ENCODE measurements around the gene EPHA2. TPM values are rescaled to one million over a fixed set of nuclear protein-coding genes. Genes with fewer than 3 reads are reported as not detected.

EPHA2 gene
- total RNA-seq, 1 experiment from 2014 or later: 263 TPM

DNA sequence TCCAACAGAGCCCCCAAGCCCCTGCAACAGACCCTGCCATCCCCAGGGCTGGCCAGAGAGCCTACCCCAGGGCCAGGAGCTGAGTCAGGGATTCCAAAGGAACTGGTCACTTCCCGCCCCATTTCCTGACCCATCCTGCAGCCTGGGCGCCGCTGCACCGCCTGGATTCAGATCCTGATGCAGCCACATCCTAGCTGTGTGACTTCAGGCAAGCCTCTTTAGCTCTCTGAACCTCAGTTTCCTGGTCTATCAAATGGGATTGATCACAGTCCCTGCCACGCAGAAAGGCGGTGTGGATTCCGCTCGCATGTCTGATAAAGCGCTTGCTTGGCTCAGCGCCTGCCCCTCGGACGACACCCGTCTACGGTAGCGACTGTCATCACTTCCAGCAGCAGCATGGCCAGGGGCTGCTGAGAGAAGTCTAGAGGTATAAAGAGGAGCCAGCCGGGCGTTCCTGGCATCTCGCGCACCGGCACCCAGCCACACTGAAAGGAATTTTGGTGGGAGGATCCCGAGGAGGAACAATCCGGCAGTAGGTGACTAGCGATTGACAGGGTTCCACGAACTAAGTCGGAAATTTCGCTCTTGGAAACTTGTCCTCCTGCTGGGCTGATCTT is 10.1 kb downstream of the EPHA2 start:
- ATAC-seq: peak; percentile 59
- peak overlapping the region; percentile 26 to 48 for H3K4me3 ChIP-seq (ENCODE audit: low read depth in 2 of 2, low read length in 2 of 2)
- peaks cover 92% of the 10 kb centered on the region for H3K4me1 ChIP-seq (ENCODE audit: control insufficient read depth, insufficient read depth, low read length)
- no TSS peak for BruUV-seq (replicated peaks)
- in situ Hi-C loops (cut with HindIII; ENCODE audit: low pct_unique_long_range_greater_than_20kb, low sequenced_read_pairs): no loop called here
- no peak for TF ChIP-seq POLR2AphosphoS5 (IDR thresholded peaks at IDR 0.05; ENCODE audit: low read depth, low read length)
- TF ChIP-seq SIN3A (IDR thresholded peaks at IDR 0.05; ENCODE audit: borderline replicate concordance, insufficient read depth, low read depth, low read length): peak; percentile 6; the same call in 1 of the 2 replicates
- peak overlapping the region; percentile 100 for H3K27ac ChIP-seq (ENCODE audit: low read length)
- ChIA-PET POLR2A (interaction anchor here (2.8 kb wide), 1 partner anchor 11 kb away, joined by 7 read pairs; the partner anchor contains the start of gene EPHA2), CTCF (interaction anchor here (0.5 to 1.2 kb wide), 5 partner anchors 9 to 226 kb away, joined by 3 to 14 read pairs (median 4); partner anchors contain the start of gene CPLANE2)
- intact Hi-C loops (cut with micrococcal nuclease; ENCODE audit: unreplicated experiment): loop anchor here (5.0 kb wide), 1 partner anchor 37 kb away; no protein-coding TSS in a partner anchor
- H3K9me3 ChIP-seq (ENCODE audit: control insufficient read depth, insufficient read depth, low read depth, low read length): no peaks in the 10 kb centered on the region
- peak; percentile 85 for DNase-seq (ENCODE audit: low read depth, low spot score)
- H3K27me3 ChIP-seq (ENCODE audit: control insufficient read depth, insufficient read depth, low read length): no peaks in the 10 kb centered on the region
- H3K36me3 ChIP-seq (ENCODE audit: control insufficient read depth, insufficient read depth, low read length): peaks cover 15% of the 10 kb centered on the region

- ChIA-PET CTCF (interaction anchor here (0.5 to 1.2 kb wide), 4 partner anchors 9 to 226 kb away, joined by 3 to 14 read pairs (median 6); partner anchors contain the start of gene CPLANE2), POLR2A (interaction anchor here (0.6 to 2.8 kb wide), 3 partner anchors 11 to 129 kb away, joined by 3 to 7 read pairs (median 3); partner anchors contain the start of gene EPHA2)
- peak overlapping the region; percentile 26 to 48 for H3K4me3 ChIP-seq (ENCODE audit: low read depth in 2 of 2, low read length in 2 of 2)
- no peaks in the 10 kb centered on the region for H3K27me3 ChIP-seq (ENCODE audit: control insufficient read depth, insufficient read depth, low read length)
- peak; percentile 35 for ATAC-seq
- intact Hi-C loops (cut with micrococcal nuclease; ENCODE audit: unreplicated experiment): loop anchor here (5.0 kb wide), 1 partner anchor 37 kb away; no protein-coding TSS in a partner anchor
- peaks cover 92% of the 10 kb centered on the region for H3K4me1 ChIP-seq (ENCODE audit: control insufficient read depth, insufficient read depth, low read length)
- no peak for DNase-seq (ENCODE audit: low read depth, low spot score)
- TF ChIP-seq REST (IDR thresholded peaks at IDR 0.05; ENCODE audit: insufficient read depth in 1 of 2, low read depth in 2 of 2, low read length in 1 of 2) (no peak), POLR2AphosphoS5 (IDR thresholded peaks at IDR 0.05; ENCODE audit: low read depth, low read length) (peak; percentile 87), TCF7L2 (IDR thresholded peaks at IDR 0.05; ENCODE audit: low read depth, low read length) (peak; percentile 51), SIN3A (IDR thresholded peaks at IDR 0.05; ENCODE audit: borderline replicate concordance, insufficient read depth, low read depth, low read length) (peak; percentile 42; the same call in 1 of the 2 replicates)
- TF ChIP-seq, protein P1, sequence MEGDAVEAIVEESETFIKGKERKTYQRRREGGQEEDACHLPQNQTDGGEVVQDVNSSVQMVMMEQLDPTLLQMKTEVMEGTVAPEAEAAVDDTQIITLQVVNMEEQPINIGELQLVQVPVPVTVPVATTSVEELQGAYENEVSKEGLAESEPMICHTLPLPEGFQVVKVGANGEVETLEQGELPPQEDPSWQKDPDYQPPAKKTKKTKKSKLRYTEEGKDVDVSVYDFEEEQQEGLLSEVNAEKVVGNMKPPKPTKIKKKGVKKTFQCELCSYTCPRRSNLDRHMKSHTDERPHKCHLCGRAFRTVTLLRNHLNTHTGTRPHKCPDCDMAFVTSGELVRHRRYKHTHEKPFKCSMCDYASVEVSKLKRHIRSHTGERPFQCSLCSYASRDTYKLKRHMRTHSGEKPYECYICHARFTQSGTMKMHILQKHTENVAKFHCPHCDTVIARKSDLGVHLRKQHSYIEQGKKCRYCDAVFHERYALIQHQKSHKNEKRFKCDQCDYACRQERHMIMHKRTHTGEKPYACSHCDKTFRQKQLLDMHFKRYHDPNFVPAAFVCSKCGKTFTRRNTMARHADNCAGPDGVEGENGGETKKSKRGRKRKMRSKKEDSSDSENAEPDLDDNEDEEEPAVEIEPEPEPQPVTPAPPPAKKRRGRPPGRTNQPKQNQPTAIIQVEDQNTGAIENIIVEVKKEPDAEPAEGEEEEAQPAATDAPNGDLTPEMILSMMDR (IDR thresholded peaks at IDR 0.05): no peak
- no TSS peak for BruUV-seq (replicated peaks)
- in situ Hi-C loops (cut with HindIII; ENCODE audit: low pct_unique_long_range_greater_than_20kb, low sequenced_read_pairs): no loop called here
- H3K27ac ChIP-seq (ENCODE audit: low read length): peak overlapping the region; percentile 100
- H3K36me3 ChIP-seq (ENCODE audit: control insufficient read depth, insufficient read depth, low read length): peaks cover 15% of the 10 kb centered on the region
- no peaks in the 10 kb centered on the region for H3K9me3 ChIP-seq (ENCODE audit: control insufficient read depth, insufficient read depth, low read depth, low read length)
Observed at GRCh38 chr1:16145030-16145661, 10.7 kb downstream of the EPHA2 start.
